ENCODE data around the gene WNT3A.

DNA sequence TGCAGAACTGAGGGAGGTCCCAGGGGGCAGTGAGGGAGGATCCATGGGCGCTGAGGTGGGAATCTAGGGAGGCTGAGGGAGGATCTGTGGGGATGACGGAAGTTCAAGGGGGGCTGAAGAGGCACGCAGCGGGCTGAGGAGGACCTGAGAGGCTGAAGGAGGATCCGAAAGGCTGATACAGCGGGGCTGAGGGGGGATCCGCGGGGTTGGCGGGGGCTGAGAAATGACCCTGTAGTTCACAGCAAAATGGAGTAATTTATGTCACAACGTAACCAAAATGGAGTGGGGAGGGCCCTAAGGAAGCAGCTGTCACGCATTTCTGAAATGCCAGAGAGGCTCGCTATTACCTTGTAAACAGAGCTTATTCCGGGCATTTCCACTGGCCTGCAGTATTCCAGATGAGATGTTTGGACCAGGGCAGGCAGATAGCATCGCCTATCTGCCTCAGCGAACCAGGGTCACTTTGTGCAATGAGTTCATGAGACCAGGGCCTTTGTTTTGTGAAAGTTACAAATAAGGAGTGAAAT lies 103.2 kb downstream of the WNT3A start:
- TF ChIP-seq CTCF (IDR thresholded peaks at IDR 0.05) = no peak
- no peak for TF ChIP-seq POLR2A (IDR thresholded peaks at IDR 0.05)
